ENCODE measurements around the gene CADM1.

The CADM1 gene

GRCh38 chr11:115452241-115452640, 52.0 kb downstream of the CADM1 start:
- no peak for FAIRE-seq
- DNase-seq (ENCODE audit: insufficient read length, low spot score) = no peak

DNA sequence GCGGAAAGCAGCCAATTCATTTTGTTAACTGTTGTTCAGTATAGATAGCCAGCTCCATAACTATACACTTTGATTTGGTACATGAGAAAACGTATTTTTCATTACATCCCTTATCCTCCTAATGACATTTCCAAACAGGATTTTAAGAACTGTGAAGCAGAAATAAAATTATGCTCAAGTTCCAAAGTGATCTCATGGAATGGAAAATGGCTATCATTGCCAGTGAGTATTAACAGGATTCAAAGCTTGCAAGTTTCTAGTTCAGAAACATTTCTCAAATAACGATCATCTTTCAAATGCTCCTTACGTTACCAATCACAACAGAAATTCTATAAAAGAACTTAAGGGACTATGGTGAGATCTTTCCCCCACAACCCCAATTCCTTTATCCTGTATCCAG, 53.7 kb downstream of the CADM1 start:
- FAIRE-seq = no peak

GRCh38 chr11:115447273-115447864, 56.8 kb downstream of the CADM1 start:
- DNase-seq (ENCODE audit: insufficient read length, low spot score) (no peak), FAIRE-seq (no peak)

More for the DNA sequence above, 53.7 kb downstream of the CADM1 start:
- DNase-seq (ENCODE audit: insufficient read length, low spot score) = no peak

- no peak for DNase-seq (ENCODE audit: insufficient read length, low spot score)
- no peak for FAIRE-seq
These were observed 58.0 kb downstream of the CADM1 start for GRCh38 chr11:115446214-115446613.

GRCh38 chr11:115444542-115444941, 59.7 kb downstream of the CADM1 start:
- FAIRE-seq (no peak), DNase-seq (ENCODE audit: insufficient read length, low spot score) (no peak)

DNA sequence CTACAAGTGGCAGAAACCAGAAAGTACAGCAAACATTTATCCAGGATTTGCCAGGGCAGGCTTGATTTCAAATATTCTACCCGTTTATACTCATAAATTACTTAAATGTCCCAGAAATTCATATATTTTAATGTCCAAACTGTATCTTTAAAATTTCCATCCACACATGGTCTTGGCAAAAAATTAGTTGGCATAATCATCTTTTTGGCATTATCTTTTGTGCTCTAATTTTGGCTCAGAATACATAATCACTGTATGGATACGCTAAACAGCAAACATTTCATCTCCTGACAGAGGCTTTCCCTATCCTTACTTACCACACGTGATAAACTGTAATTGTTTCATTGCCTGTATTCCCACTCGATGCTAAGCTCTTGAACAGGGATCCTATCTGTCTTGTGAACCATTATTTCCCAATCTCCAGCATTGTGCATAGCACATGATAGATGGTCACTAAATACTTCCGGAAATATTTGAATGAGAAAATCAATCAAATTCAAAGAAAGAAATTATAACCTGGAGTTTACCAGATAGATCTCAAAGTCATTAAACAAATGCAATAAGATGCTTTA, 64.2 kb downstream of the CADM1 start:
- DNase-seq (ENCODE audit: insufficient read length, low spot score) (no peak), FAIRE-seq (no peak)

GRCh38 chr11:115439385-115439784, 64.8 kb downstream of the CADM1 start:
- DNase-seq (ENCODE audit: insufficient read length, low spot score) = no peak
- FAIRE-seq = no peak

- DNase-seq (ENCODE audit: insufficient read length, low spot score) (no peak), FAIRE-seq (no peak)
These were observed 66.2 kb downstream of the CADM1 start for GRCh38 chr11:115437902-115438575.

DNA sequence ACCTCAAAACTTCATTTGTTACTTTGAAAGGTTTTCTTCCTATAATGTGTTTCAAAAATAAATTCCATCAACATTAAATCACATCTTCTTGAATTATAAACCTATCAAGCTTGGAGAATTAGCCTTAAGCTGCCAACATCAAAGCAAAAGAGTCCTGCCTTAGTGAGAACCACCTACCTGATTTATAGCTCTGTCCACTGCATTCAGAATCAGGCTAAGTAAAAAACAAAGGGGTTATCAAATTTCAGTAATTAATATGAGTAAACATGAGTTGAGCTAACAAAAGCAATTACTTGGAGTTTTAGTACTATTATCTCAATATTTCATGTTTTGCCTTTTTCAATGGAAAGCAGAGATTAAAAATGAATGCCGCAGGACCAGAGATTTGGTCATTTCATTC, 73.9 kb downstream of the CADM1 start:
- DNase-seq (ENCODE audit: insufficient read length, low spot score) = no peak
- FAIRE-seq = no peak

GRCh38 chr11:115428306-115428705, 75.9 kb downstream of the CADM1 start:
- DNase-seq (ENCODE audit: insufficient read length, low spot score) (no peak), FAIRE-seq (no peak)

- DNase-seq (ENCODE audit: insufficient read length, low spot score) (no peak), FAIRE-seq (no peak)
These were observed 78.4 kb downstream of the CADM1 start for GRCh38 chr11:115425816-115426215.

DNA sequence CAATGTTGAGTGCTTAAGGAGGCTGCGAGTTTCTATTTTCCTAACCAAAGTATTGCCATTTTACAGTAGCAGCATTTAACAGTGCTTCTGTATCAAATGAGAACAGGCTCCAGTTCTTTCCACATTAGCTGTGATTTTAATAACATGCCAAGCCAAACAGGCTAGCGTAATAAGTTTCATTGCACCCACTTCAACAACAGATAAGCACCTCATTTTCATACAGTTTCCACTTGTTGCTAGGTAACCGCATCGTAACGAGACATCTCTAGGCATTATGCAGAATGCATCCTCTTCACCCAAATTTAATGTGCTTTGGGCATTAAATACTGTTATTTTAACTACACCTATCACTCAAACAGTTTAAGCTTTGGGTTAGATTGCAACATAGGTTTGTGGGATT, 79.0 kb downstream of the CADM1 start:
- FAIRE-seq = no peak
- DNase-seq (ENCODE audit: insufficient read length, low spot score) = no peak

- DNase-seq (ENCODE audit: insufficient read length, low spot score) (no peak), FAIRE-seq (no peak)
These were observed 80.3 kb downstream of the CADM1 start for GRCh38 chr11:115423728-115424459.

DNA sequence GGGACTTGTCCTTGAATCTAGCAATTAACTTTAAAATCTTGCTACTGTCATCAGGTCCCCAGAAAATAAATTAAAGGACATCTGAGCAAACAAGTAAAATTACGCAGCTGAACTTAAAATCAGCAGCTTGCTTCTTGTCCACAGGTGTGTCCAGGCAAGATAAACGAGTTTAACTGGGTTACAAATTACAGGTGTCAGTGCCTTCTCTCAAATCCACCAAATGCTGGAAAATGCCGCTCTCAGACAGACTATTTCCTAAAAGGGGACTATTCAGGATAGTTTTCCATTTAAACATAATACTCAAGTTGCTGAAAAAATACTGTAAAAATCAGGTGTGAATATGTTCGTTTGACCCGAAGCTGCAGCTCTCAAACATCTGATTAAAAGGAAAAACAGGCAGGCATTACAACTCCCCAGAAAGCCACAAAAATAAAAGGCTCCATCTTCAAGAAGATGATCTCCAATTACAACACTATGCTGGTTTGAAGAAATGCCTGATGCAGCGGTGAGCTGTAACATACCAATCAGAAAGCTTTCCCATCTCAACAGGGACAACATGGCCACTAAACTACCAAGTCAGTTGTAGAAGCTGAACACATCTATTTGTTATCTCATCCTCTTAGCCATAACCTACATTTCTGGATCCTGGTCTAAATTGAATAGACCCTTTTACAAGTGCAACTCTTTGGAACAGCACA, 82.1 kb downstream of the CADM1 start:
- DNase-seq (ENCODE audit: insufficient read length, low spot score) (no peak), FAIRE-seq (no peak)

DNA sequence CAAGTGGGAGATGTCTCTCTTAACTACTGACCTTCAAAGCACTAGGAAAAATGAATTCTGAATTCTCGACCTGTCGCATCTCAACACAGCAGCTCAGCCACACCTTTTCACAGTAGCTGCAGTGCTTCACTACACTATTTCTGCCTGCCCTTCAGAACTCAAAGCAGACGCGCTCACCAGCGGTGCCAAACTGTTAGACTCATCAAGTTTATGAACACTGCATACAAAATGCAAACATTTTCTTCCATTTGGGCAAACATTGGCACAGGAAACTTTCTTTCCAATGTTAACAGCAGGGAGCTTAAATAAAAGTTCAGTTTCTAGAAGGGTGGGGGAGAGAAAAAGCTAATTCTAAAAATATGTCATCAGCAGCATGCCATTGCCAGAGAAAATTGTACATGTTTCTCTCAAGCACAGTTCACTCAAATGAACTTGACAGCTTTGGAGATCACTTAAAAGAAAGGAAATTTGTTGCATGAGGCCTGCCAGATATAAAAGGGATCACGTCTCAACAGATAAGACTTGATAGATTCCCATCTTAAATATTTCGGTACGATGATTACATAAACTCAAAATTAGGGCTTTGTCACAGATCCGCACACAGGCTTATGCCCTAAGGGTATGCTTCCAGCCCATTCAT, 82.7 kb downstream of the CADM1 start:
- DNase-seq (ENCODE audit: insufficient read length, low spot score) (no peak), FAIRE-seq (no peak)

DNA sequence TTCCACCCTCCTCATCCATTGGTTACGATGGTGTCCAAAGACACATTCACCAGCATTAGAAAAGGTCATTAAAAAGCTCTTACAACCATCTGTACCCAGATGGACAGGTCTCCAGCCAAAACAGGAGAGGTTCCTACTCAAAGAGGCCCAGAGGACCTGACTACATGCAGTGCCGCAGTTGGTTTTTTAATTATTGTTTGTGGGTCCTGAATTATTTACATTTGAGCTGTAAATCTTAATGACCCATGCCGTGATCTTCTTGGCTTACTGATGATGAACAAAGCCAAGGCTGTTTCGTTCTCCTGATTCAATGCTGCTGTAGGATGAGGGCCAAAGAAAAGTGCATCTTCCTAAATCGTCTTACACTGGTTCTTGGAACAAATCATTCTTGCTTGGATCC, 83.7 kb downstream of the CADM1 start:
- FAIRE-seq (no peak), DNase-seq (ENCODE audit: insufficient read length, low spot score) (no peak)

GRCh38 chr11:115418626-115419025, 85.6 kb downstream of the CADM1 start:
- DNase-seq (ENCODE audit: insufficient read length, low spot score) = no peak
- no peak for FAIRE-seq

DNA sequence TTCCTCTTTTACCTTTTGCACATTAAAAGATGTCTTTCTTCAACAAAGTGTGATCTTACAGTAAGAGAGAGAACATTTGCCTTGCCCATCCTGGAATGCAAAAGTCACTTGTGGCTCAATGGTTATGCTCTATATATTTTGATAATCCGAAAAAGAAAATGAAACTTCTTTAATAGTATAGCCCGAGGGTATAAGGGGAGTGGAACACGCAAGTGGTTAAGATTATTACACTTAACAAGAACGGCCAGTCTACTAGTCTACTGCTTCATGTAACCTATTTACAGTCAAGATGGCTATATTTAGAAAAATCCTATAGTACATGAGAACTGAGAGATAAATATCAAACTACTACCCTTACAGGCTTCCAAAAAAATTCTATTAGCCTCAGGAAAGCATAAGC, 86.1 kb downstream of the CADM1 start:
- no peak for FAIRE-seq

GRCh38 chr11:115411120-115411519, 93.1 kb downstream of the CADM1 start:
- DNase-seq (ENCODE audit: insufficient read length, low spot score) = no peak
- no peak for FAIRE-seq

More for the DNA sequence above, 86.1 kb downstream of the CADM1 start:
- no peak for DNase-seq (ENCODE audit: insufficient read length, low spot score)

GRCh38 chr11:115409691-115410220, 94.5 kb downstream of the CADM1 start:
- FAIRE-seq = no peak
- no peak for DNase-seq (ENCODE audit: insufficient read length, low spot score)

All from GM19239 (cell line).